Measurements from ENCODE around the gene RHOG. TPM values are rescaled to one million over a fixed set of nuclear protein-coding genes. Genes with fewer than 3 reads are reported as not detected.

Gene RHOG
- total and polyA plus RNA-seq, 2 experiments from 2014 or later, result 18.0 to 36.9 TPM

DNA sequence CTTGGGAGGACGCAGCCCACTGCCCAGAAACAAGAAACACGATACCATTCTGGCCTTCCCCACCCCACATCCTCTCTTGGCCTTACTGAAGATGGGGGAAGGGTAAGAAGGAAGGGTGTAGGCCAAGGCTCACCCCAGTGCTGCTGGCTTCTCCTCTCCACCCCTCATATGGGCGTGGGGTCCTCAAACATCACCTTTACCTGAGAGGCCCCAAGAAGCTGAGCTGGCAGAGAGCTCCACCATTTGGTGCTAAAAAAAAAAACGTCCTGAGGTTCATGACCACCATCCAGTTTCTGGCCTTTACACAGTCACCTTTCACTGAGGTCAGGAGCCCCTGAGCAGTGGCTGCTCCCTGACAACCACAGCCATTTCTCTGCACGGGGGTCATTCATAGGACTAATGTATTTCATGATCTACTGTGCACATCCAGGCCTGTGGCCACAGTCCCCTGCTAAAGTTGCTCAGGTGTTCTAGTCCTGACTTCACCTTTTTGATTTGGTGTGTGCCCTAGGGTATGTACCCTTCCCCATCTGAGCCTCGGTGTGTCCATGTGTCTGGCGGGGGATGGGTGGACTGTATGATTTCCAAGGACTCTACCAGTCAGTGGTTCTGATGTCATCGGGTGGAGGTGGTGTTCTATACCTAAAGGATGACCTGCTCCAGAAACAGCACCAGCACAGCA is 15.1 kb downstream of the RHOG start:
- no peak for DNase-seq (ENCODE audit: low spot score)
- Histone ChIP-seq H3K4me3 (no peak overlapping the region), H3K27ac (no peak overlapping the region), H3K79me2 (peaks cover 12% of the 10 kb centered on the region), H3K36me3 (replicated peaks; ENCODE audit: insufficient read depth, low read depth) (no peaks in the 10 kb centered on the region), H4K20me1 (ENCODE audit: insufficient read depth, poor library complexity, severe bottlenecking) (no peaks in the 10 kb centered on the region), H3K4me1 (ENCODE audit: insufficient read depth) (no peaks in the 10 kb centered on the region), H3K4me2 (no peak overlapping the region), H3K9me2 (replicated peaks; ENCODE audit: insufficient read depth) (no peaks in the 10 kb centered on the region), H2AFZ (no peak overlapping the region), H3K27me3 (no peaks in the 10 kb centered on the region), H3K9me3 (ENCODE audit: low read depth) (no peaks in the 10 kb centered on the region)
- WGBS (ENCODE audit: low lambda C conversion rate, missing lambda C conversion rate), result 88% methylated on average over 8 of the region's 8 CpGs
- TF ChIP-seq, protein P1, sequence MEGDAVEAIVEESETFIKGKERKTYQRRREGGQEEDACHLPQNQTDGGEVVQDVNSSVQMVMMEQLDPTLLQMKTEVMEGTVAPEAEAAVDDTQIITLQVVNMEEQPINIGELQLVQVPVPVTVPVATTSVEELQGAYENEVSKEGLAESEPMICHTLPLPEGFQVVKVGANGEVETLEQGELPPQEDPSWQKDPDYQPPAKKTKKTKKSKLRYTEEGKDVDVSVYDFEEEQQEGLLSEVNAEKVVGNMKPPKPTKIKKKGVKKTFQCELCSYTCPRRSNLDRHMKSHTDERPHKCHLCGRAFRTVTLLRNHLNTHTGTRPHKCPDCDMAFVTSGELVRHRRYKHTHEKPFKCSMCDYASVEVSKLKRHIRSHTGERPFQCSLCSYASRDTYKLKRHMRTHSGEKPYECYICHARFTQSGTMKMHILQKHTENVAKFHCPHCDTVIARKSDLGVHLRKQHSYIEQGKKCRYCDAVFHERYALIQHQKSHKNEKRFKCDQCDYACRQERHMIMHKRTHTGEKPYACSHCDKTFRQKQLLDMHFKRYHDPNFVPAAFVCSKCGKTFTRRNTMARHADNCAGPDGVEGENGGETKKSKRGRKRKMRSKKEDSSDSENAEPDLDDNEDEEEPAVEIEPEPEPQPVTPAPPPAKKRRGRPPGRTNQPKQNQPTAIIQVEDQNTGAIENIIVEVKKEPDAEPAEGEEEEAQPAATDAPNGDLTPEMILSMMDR (IDR thresholded peaks at IDR 0.05; ENCODE audit: poor library complexity), result no peak
- TF ChIP-seq EZH2 (IDR thresholded peaks at IDR 0.05; ENCODE audit: borderline replicate concordance) (no peak), EZH2phosphoT487 (IDR thresholded peaks at IDR 0.05; ENCODE audit: low read depth, severe bottlenecking, unreplicated experiment) (no peak)

DNA sequence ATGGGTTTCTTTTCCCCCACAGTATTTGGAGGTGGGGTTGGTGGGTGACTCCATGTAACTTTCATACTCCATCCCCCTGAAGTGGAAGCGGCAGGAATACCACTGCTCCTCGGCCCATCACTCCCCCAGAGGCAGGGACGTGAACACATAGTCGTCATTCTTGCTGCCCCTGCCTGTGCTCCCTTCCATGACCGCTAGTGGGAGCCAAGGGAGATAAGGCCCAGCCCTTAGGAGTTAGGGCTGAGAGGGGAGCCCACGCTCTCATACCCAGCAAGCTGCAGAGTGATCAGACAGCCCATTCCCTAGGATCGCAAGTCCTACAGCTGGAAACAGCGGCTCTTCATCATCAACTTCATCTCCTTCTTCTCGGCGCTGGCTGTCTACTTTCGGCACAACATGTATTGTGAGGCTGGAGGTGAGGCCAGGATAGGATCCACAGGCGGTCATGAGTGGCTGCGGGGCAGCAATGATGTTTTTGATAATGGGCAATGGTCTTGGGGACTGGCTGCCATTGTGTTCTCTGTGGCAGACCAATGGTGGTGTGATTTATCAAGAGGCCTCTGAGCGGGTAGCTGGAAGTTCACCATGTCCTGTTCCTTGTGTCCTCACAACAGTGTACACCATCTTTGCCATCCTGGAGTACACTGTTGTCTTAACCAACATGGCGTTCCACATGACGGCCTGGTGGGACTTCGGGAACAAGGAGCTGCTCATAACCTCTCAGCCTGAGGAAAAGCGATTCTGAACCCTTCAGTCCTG is 15.9 kb downstream of the RHOG start:
- peak; percentile 50 for DNase-seq (ENCODE audit: low spot score)
- H3K4me3 ChIP-seq, result no peak overlapping the region
- no peaks in the 10 kb centered on the region for H3K9me2 ChIP-seq (replicated peaks; ENCODE audit: insufficient read depth)
- no peak overlapping the region for H3K4me2 ChIP-seq
- WGBS (ENCODE audit: low lambda C conversion rate, missing lambda C conversion rate), result 77% methylated on average over 18 of the region's 18 CpGs
- H2AFZ ChIP-seq, result no peak overlapping the region
- TF ChIP-seq, protein P1 (IDR thresholded peaks at IDR 0.05; ENCODE audit: poor library complexity), result peak; percentile 35
- TF ChIP-seq EZH2 (IDR thresholded peaks at IDR 0.05; ENCODE audit: borderline replicate concordance) (no peak), EZH2phosphoT487 (IDR thresholded peaks at IDR 0.05; ENCODE audit: low read depth, severe bottlenecking, unreplicated experiment) (no peak)
- no peaks in the 10 kb centered on the region for H4K20me1 ChIP-seq (ENCODE audit: insufficient read depth, poor library complexity, severe bottlenecking)
- no peaks in the 10 kb centered on the region for H3K4me1 ChIP-seq (ENCODE audit: insufficient read depth)
- H3K27ac ChIP-seq, result no peak overlapping the region
- H3K36me3 ChIP-seq (replicated peaks; ENCODE audit: insufficient read depth, low read depth), result no peaks in the 10 kb centered on the region
- no peaks in the 10 kb centered on the region for H3K27me3 ChIP-seq
- H3K79me2 ChIP-seq, result peaks cover 5% of the 10 kb centered on the region
- H3K9me3 ChIP-seq (ENCODE audit: low read depth), result no peaks in the 10 kb centered on the region

DNA sequence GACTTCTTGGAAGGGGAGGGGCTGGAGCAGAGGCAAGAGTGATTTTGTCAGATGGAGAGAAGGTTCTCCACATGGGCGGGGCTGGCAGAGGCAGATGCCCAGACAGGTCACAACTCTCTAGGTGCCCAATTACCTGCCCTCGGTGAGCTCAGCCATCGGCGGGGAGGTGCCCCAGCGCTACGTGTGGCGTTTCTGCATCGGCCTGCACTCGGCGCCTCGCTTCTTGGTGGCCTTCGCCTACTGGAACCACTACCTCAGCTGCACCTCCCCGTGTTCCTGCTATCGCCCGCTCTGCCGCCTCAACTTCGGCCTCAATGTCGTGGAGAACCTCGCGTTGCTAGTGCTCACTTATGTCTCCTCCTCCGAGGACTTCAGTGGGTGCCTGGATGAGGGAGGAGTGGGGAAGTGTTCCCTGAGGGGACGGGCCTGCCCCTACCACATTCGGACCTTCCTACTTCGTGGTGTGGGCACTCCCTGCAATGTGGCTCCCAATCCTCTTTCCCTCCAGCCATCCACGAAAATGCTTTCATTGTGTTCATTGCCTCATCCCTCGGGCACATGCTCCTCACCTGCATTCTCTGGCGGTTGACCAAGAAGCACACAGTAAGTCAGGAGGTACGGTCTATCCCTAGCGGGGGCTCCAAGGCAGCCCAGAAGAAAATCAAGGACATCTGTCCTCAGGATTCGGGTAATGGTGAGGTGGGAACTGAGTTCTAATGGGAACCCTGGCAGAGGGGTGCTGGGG is 16.8 kb downstream of the RHOG start:
- Histone ChIP-seq H3K36me3 (replicated peaks; ENCODE audit: insufficient read depth, low read depth) (no peaks in the 10 kb centered on the region), H3K79me2 (no peaks in the 10 kb centered on the region), H3K4me2 (no peak overlapping the region), H4K20me1 (ENCODE audit: insufficient read depth, poor library complexity, severe bottlenecking) (no peaks in the 10 kb centered on the region), H3K9me3 (ENCODE audit: low read depth) (no peaks in the 10 kb centered on the region), H3K9me2 (replicated peaks; ENCODE audit: insufficient read depth) (no peaks in the 10 kb centered on the region), H3K4me1 (ENCODE audit: insufficient read depth) (no peaks in the 10 kb centered on the region), H3K27ac (no peak overlapping the region), H3K27me3 (no peaks in the 10 kb centered on the region), H2AFZ (no peak overlapping the region), H3K4me3 (no peak overlapping the region)
- DNase-seq (ENCODE audit: low spot score), result no peak
- TF ChIP-seq EZH2phosphoT487 (IDR thresholded peaks at IDR 0.05; ENCODE audit: low read depth, severe bottlenecking, unreplicated experiment), result no peak
- TF ChIP-seq EZH2 (IDR thresholded peaks at IDR 0.05; ENCODE audit: borderline replicate concordance), result no peak
- TF ChIP-seq, protein P1 (IDR thresholded peaks at IDR 0.05; ENCODE audit: poor library complexity), result no peak
- 95% methylated on average over 30 of the region's 30 CpGs for WGBS (ENCODE audit: low lambda C conversion rate, missing lambda C conversion rate)
